Ectodermal cell (in vitro differentiated cells): ENCODE results near the gene TMEM132A.

Source experiments
- H3K27ac ChIP-seq: 2 replicates; pipeline ENCODE4 v1.7.0; 2013; ENCODE audit warnings: mild to moderate bottlenecking, low read depth, low read length; ENCODE audit not compliant: insufficient read depth, poor library complexity, severe bottlenecking
- H3K27me3 ChIP-seq: 2 replicates; pipeline ENCODE4 v1.7.0; 2013; ENCODE audit warnings: mild to moderate bottlenecking, low read length; ENCODE audit not compliant: insufficient read depth, control insufficient read depth, poor library complexity, severe bottlenecking
- H3K36me3 ChIP-seq: one replicate; pipeline ENCODE4 v1.7.0; 2013; ENCODE audit warnings: low read length; ENCODE audit not compliant: control insufficient read depth, insufficient read depth
- H3K4me1 ChIP-seq: one replicate; pipeline ENCODE4 v1.7.0; 2013; ENCODE audit warnings: low read length; ENCODE audit not compliant: control insufficient read depth, insufficient read depth
- H3K4me3 ChIP-seq: 2 replicates; pipeline ENCODE4 v1.7.0; 2013; ENCODE audit warnings: low read depth, low read length, control low read depth; ENCODE audit not compliant: insufficient read depth
- H3K9me3 ChIP-seq: 2 replicates; pipeline ENCODE4 v1.7.0; 2013; ENCODE audit warnings: mild to moderate bottlenecking, low read length, moderate library complexity; ENCODE audit not compliant: control insufficient read depth
- WGBS, 2 experiments: methylation state at CpG; one replicate each; pipeline ENCODE4 v1.1.7; 2013; ENCODE audit warnings: missing lambda C conversion rate in 2 of 2; 5-methylcytosine and 5-hydroxymethylcytosine counted together

Gene TMEM132A

DNA sequence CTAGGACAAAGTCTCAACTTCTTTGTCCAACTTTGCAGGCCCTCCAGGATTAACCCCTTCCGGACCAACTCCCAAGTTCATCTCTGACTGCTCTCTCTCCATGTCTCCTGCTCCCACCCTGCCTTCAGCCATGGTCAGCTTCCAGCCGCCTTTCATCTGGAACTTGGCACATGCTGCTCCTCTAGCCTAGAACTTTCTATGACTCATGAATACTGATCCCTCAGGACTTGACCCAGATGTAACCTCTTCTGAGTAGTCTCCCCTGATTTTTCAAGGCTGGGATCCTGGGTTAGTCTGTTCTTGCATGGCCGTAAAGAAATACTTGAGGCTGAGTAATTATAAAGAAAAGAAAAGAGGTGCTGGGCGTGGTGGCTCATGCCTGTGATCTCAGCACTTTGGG, 32.9 kb downstream of the TMEM132A start:
- peaks cover 10% of the 10 kb centered on the region for H3K27me3 ChIP-seq
- H3K9me3 ChIP-seq = no peaks in the 10 kb centered on the region
- peaks cover 5% of the 10 kb centered on the region for H3K4me1 ChIP-seq
- 87 to 91% methylated on average over 4 of the region's 4 CpGs for WGBS, 2 experiments
- H3K36me3 ChIP-seq = no peaks in the 10 kb centered on the region
- H3K4me3 ChIP-seq = no peak overlapping the region
- no peak overlapping the region for H3K27ac ChIP-seq

- no peak overlapping the region for H3K4me3 ChIP-seq
- no peaks in the 10 kb centered on the region for H3K36me3 ChIP-seq
- 88 to 89% methylated on average over 6 of the region's 6 CpGs for WGBS, 2 experiments
- H3K27me3 ChIP-seq = no peaks in the 10 kb centered on the region
- H3K9me3 ChIP-seq = no peaks in the 10 kb centered on the region
- H3K27ac ChIP-seq = no peak overlapping the region
- H3K4me1 ChIP-seq = no peaks in the 10 kb centered on the region
These were observed 35.2 kb downstream of the TMEM132A start for GRCh38 chr11:60959431-60959830.

- H3K4me1 ChIP-seq = no peaks in the 10 kb centered on the region
- no peaks in the 10 kb centered on the region for H3K36me3 ChIP-seq
- H3K4me3 ChIP-seq = no peak overlapping the region
- H3K27ac ChIP-seq = no peak overlapping the region
- no peaks in the 10 kb centered on the region for H3K27me3 ChIP-seq
- WGBS, 2 experiments = 92 to 94% methylated on average over 7 of the region's 7 CpGs
- H3K9me3 ChIP-seq = no peaks in the 10 kb centered on the region
These were observed 36.1 kb downstream of the TMEM132A start for GRCh38 chr11:60960405-60960804.

DNA sequence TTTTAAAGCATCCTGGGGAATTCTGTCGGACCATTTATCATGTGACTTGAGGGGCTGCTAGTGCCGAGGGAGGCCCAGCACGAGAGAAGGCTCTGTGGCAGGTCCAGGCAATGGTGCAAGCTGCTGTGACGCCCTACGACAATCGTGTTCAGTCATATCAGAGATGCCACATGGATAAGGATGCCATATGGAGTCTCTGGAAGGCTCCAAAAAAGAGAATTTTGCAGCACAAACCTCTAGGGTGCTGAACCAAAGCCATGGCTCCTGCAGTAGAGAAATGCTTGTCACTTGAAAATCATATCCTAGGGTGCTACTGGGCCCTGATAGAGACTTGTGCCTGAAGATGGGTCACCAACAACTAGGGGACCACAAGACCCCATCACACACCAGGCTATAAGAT, 40.5 kb downstream of the TMEM132A start:
- Histone ChIP-seq H3K27me3 (no peaks in the 10 kb centered on the region), H3K36me3 (no peaks in the 10 kb centered on the region), H3K4me3 (no peak overlapping the region), H3K4me1 (no peaks in the 10 kb centered on the region), H3K9me3 (no peaks in the 10 kb centered on the region), H3K27ac (no peak overlapping the region)
- 87 to 90% methylated on average over 6 of the region's 6 CpGs for whole genome bisulfite sequencing, 2 experiments

DNA sequence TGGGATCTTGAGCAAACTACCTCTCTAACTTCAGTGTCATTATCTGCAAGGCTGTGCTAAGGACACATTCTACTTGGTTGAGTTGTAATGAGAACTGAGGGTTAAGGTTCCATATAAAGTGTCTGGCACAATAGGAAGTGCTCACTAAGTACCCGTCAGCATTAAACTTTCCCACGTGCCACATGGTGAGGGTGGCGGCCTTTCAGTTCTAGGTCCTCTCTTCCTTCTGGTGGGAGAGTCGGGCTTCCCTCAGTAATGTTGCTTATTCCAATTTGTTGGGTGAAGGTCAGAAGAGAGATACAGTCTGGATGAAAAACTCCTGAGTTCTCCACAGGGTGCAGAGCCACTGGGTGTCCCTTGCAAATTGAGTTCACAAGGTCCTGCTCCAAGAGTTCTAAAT, 42.6 kb downstream of the TMEM132A start:
- no peak overlapping the region for H3K27ac ChIP-seq
- no peaks in the 10 kb centered on the region for H3K9me3 ChIP-seq
- no peaks in the 10 kb centered on the region for H3K36me3 ChIP-seq
- no peak overlapping the region for H3K4me3 ChIP-seq
- no peaks in the 10 kb centered on the region for H3K27me3 ChIP-seq
- 90 to 92% methylated on average over 4 of the region's 4 CpGs for WGBS, 2 experiments
- no peaks in the 10 kb centered on the region for H3K4me1 ChIP-seq

GRCh38 chr11:60968223-60968622, 44.0 kb downstream of the TMEM132A start:
- no CpG with 5 or more reads among the region's 1 CpG for WGBS, 2 experiments
- Histone ChIP-seq H3K9me3 (no peaks in the 10 kb centered on the region), H3K27me3 (no peaks in the 10 kb centered on the region), H3K27ac (no peak overlapping the region), H3K4me1 (no peaks in the 10 kb centered on the region), H3K36me3 (no peaks in the 10 kb centered on the region), H3K4me3 (no peak overlapping the region)

DNA sequence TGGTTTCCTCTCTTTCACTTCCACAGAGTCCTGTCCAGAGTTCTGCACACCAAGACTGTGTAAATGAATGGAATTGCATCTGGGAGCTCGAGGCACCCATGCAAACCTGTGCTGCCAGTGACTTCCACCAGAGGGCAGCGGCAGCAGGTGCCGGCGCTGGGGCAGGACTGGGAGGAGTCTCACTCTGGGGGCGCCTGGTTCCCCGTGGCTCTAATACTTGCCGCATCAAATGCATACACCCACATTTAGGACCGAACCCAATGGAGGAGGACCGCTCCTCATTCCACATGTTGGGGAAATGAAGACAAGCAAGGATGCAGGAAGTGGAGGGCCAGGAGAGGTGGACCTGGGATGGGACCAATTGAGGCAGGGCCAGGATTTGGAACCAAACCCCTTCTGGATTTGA, 46.1 kb downstream of the TMEM132A start:
- Histone ChIP-seq H3K27ac (no peak overlapping the region), H3K27me3 (no peaks in the 10 kb centered on the region), H3K9me3 (no peaks in the 10 kb centered on the region), H3K4me3 (no peak overlapping the region), H3K4me1 (no peaks in the 10 kb centered on the region), H3K36me3 (no peaks in the 10 kb centered on the region)
- WGBS, 2 experiments = 31 to 33% methylated on average over 8 to 9 of the region's 9 CpGs

DNA sequence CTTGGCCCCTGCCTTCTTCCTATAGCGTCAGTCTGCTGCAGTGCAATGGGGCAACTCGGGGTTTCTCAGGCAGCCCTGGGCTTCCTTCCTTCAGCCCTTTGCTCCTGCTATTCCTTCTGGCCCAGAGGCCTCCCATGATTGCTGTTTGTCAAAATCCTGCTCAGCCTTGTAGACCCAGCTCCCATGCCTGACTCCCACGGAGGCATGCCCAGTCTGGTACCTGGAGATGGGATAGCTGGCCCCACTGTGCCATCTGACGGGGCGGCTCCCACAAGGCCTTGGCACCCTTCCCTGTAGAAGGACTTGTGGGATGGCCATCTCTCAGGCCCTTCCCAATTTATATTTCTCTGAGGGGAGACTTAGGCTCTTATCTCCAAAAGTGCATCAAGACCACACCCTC, 46.6 kb downstream of the TMEM132A start:
- Histone ChIP-seq H3K36me3 (no peaks in the 10 kb centered on the region), H3K9me3 (no peaks in the 10 kb centered on the region), H3K27me3 (no peaks in the 10 kb centered on the region), H3K4me3 (no peak overlapping the region), H3K27ac (no peak overlapping the region), H3K4me1 (no peaks in the 10 kb centered on the region)
- WGBS, 2 experiments = 92 to 94% methylated on average over 5 of the region's 5 CpGs

DNA sequence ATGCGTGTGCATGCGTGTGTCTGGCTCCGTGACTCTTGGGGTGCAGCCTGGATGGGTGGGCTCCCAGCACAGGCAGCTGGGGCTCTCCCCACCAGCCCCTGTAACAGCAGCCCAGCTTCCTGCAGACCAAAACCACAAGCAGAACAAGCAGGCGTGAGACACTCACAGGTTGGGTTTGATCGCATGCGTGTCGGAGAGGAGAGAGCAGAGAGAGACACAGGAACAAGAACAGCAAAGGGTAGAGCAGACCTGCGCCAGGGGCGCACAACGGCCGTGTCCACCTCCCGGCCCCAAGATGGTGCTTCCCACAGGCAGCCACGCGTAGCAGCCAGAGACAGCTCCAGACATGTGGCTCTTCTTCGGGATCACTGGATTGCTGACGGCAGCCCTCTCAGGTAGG, 47.3 kb downstream of the TMEM132A start, which contains the start of gene CD6:
TSS of gene CD6 (plus strand) at position 161 of the 400 bp plus-strand sequence. CDS start at position 347, 186 bp downstream.
- Histone ChIP-seq H3K27ac (no peak within 1 kb of the TSS), H3K4me1 (no peaks in the 10 kb centered on the region), H3K27me3 (no peaks in the 10 kb centered on the region), H3K36me3 (no peaks in the 10 kb centered on the region), H3K4me3 (no peak within 1 kb of the TSS), H3K9me3 (no peaks in the 10 kb centered on the region)
- WGBS, 2 experiments = 94 to 95% methylated on average over 16 of the region's 16 CpGs

GRCh38 chr11:60972182-60973030, 48.1 kb downstream of the TMEM132A start:
- Histone ChIP-seq H3K27ac (no peak overlapping the region), H3K4me3 (no peak overlapping the region), H3K9me3 (no peaks in the 10 kb centered on the region), H3K36me3 (no peaks in the 10 kb centered on the region), H3K27me3 (no peaks in the 10 kb centered on the region), H3K4me1 (no peaks in the 10 kb centered on the region)
- 94 to 95% methylated on average over 15 of the region's 15 CpGs for WGBS, 2 experiments
